Measurements from ENCODE around the gene TANGO2.

Gene TANGO2

DNA sequence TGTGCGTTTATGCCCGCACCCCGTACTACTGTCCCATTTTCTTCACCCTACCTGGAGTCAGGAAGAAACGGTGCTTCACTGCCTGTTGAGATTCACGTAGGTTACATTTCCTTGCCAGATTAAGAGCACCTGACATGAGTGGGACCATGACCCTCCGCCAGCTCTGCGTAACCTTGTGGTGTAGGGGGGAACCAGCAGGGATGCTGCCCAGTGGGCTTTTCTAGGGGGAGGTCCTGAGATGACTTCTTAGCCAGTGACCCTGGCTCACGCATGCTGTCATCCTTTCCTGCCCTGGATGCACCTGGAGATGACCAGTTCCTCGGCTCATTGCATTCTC, 3.3 kb upstream of the TANGO2 start:
- DNase-seq = no peak

DNA sequence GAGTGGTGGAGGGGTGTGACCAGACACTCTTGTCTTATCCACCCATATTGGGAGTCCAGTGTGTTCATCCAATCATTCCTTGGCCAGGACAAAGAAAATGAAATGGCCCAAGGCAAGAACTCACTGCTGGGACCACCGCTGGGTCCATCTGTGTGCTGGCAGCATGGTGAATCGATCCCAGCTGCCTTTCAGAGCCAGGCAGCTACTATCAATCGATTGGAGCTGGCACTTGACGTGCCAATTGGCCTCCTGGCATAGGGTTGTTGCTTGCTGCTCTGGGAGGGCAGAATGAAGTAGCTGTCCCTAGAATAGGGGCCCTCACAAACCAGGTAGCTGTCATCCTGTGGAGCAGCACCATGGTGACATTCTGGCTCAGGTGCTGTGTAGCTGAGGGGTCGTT, 2.9 kb upstream of the TANGO2 start:
- TF ChIP-seq, protein P1, sequence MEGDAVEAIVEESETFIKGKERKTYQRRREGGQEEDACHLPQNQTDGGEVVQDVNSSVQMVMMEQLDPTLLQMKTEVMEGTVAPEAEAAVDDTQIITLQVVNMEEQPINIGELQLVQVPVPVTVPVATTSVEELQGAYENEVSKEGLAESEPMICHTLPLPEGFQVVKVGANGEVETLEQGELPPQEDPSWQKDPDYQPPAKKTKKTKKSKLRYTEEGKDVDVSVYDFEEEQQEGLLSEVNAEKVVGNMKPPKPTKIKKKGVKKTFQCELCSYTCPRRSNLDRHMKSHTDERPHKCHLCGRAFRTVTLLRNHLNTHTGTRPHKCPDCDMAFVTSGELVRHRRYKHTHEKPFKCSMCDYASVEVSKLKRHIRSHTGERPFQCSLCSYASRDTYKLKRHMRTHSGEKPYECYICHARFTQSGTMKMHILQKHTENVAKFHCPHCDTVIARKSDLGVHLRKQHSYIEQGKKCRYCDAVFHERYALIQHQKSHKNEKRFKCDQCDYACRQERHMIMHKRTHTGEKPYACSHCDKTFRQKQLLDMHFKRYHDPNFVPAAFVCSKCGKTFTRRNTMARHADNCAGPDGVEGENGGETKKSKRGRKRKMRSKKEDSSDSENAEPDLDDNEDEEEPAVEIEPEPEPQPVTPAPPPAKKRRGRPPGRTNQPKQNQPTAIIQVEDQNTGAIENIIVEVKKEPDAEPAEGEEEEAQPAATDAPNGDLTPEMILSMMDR (IDR thresholded peaks at IDR 0.05) = no peak
- DNase-seq = no peak
- H3K9me3 Mint-ChIP-seq = no peaks in the 10 kb centered on the region
- H3K27me3 Mint-ChIP-seq (ENCODE audit: low read depth, poor library complexity) = peaks cover 71% of the 10 kb centered on the region
- no peaks in the 10 kb centered on the region for H3K36me3 Mint-ChIP-seq (ENCODE audit: low read depth)
- H3K4me3 Mint-ChIP-seq = peak overlapping the region; percentile 82
- H3K4me1 Mint-ChIP-seq = peaks cover 9% of the 10 kb centered on the region
- no peak overlapping the region for H3K27ac Mint-ChIP-seq

More for the DNA sequence above, 3.3 kb upstream of the TANGO2 start:
- peaks cover 71% of the 10 kb centered on the region for H3K27me3 Mint-ChIP-seq (ENCODE audit: low read depth, poor library complexity)
- H3K27ac Mint-ChIP-seq = no peak overlapping the region
- no peaks in the 10 kb centered on the region for H3K9me3 Mint-ChIP-seq
- H3K4me3 Mint-ChIP-seq = peak overlapping the region; percentile 82
- no peaks in the 10 kb centered on the region for H3K36me3 Mint-ChIP-seq (ENCODE audit: low read depth)
- TF ChIP-seq, protein P1 (IDR thresholded peaks at IDR 0.05) = no peak
- H3K4me1 Mint-ChIP-seq = peaks cover 9% of the 10 kb centered on the region

DNA sequence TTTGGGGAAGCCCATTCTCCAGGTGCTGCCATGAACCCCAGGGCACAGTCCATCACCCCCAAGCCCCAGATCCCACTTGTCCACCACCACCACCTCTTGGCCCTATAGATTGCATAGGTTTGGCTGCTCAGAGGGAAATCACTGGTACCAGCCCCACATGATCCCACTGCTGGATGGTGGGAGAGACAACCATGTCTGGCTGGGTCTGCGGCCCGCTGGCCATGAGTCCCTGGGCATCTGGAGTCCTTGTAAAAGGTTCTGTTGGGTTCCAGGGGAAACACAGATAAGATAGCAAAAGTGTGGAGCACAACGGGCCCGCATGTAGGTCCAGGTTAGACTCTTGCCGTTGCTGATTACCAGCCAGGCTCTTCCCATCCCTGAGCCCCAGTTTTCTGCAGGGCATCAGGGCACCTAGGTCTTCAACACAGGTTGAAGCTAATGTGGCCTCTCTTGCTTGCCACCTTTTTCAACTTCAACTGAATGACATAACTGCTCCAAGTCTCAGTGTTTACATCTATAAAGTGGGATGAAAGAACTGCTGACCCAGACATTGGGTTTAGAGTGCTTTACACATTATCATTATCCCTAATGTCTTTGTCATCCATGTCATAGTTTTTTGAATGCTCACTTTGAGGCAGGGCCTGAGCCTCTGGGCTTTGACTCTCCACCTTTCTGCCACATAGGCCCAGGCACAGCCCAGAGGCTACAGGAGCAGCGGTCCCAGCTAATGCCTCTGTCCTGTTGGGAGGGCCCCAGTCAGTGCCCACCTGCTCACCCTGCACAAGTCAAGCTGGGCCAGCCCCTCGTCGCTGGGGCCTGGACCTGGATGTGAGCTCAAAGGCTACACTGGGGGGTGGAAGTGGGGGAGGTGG, 1.0 kb upstream of the TANGO2 start:
- TF ChIP-seq, protein P1 (IDR thresholded peaks at IDR 0.05) = no peak
- H3K4me1 Mint-ChIP-seq = peaks cover 14% of the 10 kb centered on the region
- no peaks in the 10 kb centered on the region for H3K36me3 Mint-ChIP-seq (ENCODE audit: low read depth)
- peaks cover 55% of the 10 kb centered on the region for H3K27me3 Mint-ChIP-seq (ENCODE audit: low read depth, poor library complexity)
- H3K9me3 Mint-ChIP-seq = no peaks in the 10 kb centered on the region
- no peak overlapping the region for H3K27ac Mint-ChIP-seq
- DNase-seq = no peak
- peak overlapping the region; percentile 82 for H3K4me3 Mint-ChIP-seq

DNA sequence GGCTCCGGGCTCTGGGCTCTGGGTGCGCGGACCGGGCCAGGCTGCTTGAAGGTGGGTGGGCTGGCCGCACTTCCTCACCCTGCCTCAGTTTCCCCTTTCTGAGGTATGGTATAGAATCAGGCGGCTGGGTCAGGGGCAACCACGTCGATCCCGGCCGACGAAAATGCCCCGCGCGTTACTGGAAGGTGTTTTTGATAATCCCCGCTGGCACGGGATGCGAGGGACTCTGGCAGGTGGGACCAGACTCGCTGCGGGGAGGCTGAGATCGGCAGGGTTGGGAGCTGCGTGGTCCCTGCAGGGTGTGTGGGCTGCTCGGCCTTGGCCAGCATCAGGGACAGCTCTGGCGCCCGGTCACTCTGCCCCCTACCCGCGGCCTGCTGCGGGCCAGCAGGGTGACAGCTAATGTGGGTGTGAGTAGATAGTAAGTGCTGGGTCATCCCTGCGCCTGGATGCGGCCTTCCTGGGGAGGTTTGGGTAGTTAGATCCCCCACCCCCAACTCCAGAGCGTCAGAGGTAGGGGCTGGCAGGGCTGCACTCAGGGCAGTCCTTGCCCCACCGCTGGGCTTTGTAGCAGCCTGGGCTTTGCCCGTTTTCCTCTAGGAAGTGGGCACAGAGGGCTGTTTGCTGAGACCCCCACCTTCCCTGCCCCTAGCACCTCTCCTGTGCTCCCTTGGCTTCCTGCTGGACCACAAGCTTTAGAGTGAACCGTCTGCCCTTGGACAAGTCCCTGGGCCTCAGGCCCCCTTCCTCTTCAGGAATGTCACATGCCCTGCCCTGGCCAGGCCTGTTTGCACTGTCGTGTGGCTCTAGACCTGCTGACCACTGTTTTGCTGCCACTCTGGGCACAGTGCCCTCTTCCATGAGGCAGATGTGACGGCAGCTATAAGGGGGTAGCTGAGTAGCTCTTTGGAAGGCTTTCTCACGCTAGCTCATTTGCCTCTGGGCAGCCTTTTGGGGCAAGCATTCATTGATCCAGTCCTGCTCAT, 579 bp downstream of the TANGO2 start:
- DNase-seq = peak; percentile 45
- H3K36me3 Mint-ChIP-seq (ENCODE audit: low read depth) = no peaks in the 10 kb centered on the region
- no peak overlapping the region for H3K27ac Mint-ChIP-seq
- TF ChIP-seq, protein P1 (IDR thresholded peaks at IDR 0.05) = no peak
- H3K27me3 Mint-ChIP-seq (ENCODE audit: low read depth, poor library complexity) = peaks cover 47% of the 10 kb centered on the region
- no peaks in the 10 kb centered on the region for H3K9me3 Mint-ChIP-seq
- peaks cover 14% of the 10 kb centered on the region for H3K4me1 Mint-ChIP-seq
- peak overlapping the region; percentile 81 for H3K4me3 Mint-ChIP-seq

DNA sequence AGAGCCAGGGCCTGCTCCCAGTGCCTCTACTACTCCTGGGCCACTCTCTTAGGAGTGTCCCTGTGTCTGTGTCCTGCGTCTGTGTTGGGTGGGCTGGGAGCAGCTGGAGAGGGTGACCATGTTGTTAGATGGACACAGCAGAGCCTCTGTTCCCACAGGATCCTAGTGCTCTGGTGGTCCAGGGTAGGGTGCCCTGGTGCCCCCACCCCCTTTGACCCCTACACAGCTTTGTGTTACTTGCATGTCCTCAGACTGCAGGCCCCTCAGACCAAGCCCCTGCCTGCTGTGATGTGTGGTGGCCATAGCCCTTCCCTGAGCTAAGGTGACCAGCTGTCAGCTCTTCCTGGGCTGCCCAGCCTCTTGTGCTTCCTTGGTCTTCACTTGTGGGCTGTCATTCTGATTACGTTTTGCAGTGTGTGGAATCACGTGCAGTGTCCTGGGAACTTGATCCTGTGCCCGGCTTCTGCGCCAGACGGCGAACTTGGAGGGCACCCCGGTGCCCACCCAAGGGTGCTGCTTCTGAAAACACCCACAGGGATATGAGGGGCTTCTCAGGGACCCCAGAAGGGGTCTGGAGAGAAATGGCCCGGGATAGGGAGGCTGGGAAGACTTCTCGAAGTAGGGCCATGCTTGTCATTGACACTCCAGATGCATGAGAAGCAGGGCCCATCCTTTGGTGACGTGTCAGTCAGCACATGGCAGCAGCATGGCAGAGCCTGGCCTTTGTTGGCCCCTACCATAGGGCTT, 1.5 kb downstream of the TANGO2 start:
- H3K27ac Mint-ChIP-seq = no peak overlapping the region
- no peak for DNase-seq
- peaks cover 14% of the 10 kb centered on the region for H3K4me1 Mint-ChIP-seq
- peak overlapping the region; percentile 81 for H3K4me3 Mint-ChIP-seq
- H3K27me3 Mint-ChIP-seq (ENCODE audit: low read depth, poor library complexity) = peaks cover 43% of the 10 kb centered on the region
- H3K36me3 Mint-ChIP-seq (ENCODE audit: low read depth) = no peaks in the 10 kb centered on the region
- no peaks in the 10 kb centered on the region for H3K9me3 Mint-ChIP-seq
- TF ChIP-seq, protein P1 (IDR thresholded peaks at IDR 0.05) = no peak
